Activated CD4-positive, alpha-beta T cell treated with anti-CD3 and anti-CD28 coated beads, Interleukin-2, amount 50 U/mL, for 16 hours (primary cell): ENCODE data around the gene NRG2.

Experiments
- DNase-seq: peaks from one replicate; pipeline ENCODE4 v3.0.0-alpha.2; 2020

Gene NRG2

DNA sequence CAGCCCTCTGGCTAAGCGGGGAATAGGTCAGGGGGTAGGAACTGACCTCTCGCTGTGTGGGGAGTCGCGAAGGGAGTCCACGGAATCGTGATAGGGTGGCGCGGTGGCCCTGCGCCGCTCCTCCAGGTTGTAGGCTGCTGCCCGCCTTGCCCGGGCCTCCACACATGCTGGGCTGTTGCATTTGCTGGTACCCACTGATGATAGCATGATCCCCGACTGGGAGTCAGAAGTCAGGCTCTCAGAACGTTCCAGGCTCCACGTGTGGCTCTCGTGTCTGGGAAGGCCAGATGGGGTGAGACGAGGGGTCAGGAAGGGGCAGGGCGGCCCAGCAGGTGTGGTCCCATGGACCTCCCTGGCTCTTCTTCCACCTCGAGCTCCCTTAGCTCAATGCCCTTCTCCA is 191.5 kb downstream of the NRG2 start:
- no peak for DNase-seq

DNA sequence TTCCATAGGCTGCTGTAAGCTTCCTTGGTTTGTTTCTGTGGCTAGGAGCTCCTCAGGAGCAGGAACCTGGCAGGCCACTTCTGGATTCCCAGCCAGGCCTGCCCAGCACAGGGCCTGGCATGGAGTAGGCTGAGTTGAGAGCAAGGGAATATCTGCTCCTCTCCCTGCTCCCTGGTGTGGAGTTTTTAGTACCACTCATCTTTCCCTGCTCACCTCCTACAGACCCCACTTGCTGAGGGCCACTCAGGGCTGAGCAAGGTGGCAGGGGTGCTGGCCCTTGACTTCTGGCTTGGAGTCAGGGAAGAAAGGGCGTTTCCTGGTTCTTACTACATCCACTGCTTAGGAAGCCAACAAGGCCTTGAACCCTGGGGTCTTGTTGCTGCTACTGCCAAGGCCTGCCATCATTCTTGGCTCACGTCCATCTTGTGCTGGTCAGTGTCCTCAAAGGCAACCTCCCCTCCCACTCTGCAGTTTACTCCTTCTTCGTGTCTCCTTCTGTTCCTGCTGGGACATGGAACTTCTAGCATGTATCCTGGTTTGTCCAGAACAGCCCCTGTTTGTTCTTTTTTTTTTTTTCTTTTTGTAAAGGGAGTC is 192.6 kb downstream of the NRG2 start:
- DNase-seq, result no peak

DNA sequence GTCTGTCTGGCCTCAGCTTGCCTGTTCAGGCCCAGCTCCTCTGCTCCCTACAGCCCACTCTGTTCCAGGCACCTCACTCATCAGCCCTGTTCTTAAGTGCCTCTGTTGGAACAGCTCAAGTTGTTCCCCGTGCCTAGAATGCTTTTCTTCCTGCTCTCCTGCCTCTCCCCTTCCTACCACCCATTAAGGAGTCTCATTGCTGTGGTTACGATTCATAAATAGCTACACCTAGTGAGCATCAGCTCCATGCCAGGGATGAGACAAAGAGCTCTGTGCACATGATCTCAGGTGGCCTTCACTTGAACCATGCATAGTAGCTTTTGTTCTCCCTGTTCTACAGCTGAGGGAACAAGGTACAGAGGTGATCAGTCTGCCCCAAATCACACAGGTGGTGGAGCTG is 193.2 kb downstream of the NRG2 start:
- no peak for DNase-seq

DNA sequence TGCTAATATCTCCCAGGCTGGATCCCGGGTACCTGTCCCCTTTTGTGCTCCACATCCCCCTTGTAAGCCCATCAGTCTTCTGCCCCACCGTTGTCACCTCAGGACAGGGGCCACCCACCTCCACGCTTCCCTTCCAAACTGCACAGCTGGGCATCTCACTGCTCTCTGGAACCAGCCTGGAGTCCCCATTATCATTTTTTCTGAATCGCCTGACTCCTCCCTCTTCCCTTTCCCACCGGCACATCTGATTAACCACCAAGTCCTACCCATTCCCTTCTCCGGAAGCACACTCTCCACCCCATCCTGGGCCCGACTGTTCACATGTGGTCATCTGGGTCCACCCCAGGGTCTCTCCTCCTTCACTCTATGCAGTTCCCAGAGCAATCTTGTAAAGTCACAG is 193.6 kb downstream of the NRG2 start:
- no peak for DNase-seq

DNA sequence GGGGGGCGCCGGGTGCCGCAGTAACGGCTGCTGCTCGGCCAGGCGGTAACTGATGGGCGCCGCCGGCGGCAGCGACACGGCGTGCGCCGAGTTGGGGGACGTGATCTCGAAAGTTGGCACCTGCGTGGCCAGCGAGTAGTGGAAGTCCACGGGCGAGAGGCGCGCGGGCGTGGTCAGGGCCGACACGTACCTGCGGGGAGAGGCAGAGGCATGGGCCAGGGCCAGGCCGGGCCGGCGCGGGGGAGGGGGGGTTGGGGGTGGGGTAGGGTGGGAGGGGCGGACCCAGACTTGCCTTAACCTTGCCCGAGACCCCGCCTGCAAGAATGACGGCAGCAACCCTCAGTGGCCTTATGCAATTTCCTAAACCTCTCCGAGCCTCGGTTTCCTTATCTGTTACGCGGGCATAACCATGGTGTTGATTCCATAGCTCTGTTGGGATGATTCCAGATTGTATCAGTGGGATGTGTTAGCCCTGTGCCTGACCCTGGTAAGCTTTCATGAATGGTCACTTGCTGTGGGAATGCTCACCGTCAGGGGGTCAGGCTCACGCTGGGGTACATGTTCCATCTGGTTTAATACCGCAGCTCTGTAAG is 194.5 kb downstream of the NRG2 start:
- DNase-seq, result no peak

DNA sequence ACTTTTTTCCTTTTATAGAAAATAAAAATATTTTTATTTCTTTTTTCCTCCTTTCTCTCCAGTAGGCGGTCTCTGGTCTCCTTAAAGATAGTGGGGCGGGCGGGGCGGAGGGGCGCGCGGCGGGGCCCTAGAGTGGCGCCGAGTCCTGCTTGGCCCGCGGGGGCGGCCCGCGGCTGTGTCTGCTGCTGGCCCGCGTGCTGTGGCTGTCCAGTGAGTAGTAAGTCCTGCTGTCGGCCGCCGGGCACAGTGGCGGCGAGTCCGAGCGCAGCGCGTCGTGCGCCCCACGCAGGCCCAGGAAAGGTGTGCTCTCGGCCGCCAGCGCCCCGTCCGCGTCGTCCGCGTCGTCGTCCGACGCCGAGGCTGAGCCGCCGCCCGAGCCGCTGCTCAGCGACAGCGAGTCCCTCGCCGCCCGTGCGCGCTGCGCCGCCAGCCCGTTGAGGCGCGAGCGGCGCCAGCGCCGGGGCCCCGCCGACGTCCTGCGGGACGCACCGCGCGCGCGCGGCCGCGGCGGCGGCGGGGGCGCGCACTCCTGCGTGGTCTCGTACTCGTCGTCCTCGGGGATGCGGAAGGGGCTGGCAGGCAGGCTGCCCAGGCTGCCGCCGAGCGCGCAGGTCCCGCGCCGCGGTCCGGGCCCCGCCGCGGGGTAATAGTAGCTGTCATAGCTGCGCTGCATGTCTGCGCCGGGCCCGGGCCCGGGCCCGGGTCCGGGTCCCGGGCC is 195.2 kb downstream of the NRG2 start:
- DNase-seq, result peak; percentile 56

DNA sequence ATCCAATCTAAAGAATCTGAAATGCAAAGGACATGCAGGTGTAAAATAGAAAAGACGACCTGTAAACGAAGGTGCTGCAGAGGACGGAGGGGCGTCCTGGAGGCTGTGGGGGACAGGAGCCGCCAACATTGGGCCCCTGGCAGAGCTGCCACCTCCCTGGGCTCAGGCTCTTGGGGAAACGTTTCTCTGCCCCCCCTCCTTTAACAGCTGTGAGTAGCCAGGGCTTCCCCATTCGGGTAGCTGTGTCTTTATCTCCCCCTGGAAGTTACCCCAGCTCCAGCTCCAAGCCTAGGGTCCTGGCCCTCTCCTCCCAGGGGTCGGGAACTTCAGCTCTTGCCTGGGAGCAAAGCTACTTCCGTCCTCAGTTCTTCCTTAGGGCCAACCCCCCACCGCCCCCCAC is 196.0 kb downstream of the NRG2 start:
- DNase-seq, result no peak

DNA sequence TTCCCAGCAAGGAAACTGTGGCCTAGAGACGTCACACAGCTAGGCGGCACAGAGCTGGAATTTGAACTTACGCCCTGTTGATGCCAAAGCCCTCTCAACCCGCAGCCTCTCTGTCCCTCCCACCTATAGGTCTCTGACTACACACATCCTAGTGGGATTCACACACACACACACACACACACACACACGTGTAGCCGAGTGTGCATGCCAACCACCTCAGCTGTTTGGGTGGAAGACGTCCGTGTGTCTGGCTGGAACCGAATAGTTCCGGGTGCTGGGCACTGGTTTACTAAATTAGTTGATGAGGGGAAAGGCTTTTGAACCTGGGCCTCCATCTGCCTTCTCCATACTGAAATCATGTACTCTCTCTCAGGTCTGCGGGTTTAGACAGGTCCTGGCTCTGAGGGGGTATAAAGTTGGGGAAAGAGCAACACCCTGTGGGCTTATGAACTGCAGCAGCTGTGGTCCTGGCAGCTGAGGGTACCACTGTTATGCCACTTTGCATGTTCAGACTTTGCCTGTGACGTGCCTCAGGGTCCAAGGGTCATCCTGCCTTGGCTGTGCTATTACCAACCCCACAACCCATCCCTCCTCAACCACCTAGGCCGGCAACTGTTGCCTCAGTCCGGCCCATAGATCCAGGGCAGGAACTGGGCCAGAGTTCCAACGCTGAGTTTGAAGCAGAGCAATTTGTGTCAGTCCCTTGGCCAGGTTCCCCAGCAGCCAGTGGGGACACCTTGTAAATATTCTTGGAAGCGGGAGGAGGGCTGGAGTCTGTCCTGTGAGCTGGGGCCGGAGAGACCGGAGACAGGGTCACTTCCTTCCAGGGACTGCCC is 197.0 kb downstream of the NRG2 start:
- DNase-seq, result no peak

DNA sequence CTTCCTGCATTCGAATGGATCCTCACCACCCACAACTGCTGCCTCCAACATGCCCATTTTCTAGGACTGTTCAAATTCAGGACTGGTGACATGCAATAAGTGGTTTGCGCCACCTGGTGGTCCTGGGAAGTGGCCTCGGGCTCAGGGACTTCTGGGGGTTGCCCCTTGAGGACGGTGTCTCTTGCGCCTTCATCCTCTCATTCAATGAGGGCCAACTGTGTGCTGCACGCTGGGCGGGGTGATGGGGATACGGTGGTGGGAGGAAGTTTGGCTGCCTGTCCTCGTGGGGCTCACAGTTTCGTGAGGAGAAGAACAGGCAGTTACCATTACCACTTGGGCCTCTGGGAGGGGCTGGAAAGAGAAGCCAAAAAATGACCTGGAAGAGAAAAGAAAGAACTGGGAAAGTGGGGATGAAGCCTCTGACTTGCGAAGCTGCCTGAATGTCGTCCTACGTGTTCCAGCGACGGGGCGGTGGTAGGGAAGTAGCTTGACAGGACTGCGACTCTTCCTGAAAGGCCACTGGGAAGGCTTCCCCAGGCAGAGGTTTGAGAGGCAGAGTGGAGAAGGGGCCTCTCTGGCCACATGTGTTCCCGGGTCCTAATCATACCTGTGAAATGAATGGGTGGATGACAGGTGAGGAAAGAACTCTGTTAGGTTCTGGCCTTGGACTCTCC is 198.5 kb downstream of the NRG2 start:
- DNase-seq, result peak; percentile 63

- DNase-seq, result no peak
Measured at GRCh38 chr5:139843991-139844390, 199.1 kb downstream of the NRG2 start.

GRCh38 chr5:139842321-139842720 is 200.8 kb downstream of the NRG2 start:
- DNase-seq, result no peak

DNA sequence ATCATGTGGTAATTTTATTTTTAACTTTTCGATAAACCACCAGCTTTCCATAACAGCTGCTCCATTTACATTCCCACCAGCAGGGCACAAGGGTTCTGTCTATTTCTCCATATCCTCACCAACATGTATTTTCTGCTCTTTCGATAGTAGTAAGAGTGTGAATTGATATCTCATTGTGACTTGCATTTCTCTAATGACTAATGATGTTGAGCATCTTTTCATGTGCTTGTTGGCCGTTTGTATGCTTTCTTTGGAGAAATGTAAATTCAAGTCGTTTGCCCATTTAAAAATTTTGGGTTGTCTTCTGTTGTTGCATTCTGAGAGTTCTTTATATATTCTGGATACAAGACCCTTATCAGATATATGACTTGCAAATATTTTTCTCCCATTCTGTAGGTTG is 201.6 kb downstream of the NRG2 start:
- no peak for DNase-seq

GRCh38 chr5:139839918-139840317 is 203.2 kb downstream of the NRG2 start:
- no peak for DNase-seq

DNA sequence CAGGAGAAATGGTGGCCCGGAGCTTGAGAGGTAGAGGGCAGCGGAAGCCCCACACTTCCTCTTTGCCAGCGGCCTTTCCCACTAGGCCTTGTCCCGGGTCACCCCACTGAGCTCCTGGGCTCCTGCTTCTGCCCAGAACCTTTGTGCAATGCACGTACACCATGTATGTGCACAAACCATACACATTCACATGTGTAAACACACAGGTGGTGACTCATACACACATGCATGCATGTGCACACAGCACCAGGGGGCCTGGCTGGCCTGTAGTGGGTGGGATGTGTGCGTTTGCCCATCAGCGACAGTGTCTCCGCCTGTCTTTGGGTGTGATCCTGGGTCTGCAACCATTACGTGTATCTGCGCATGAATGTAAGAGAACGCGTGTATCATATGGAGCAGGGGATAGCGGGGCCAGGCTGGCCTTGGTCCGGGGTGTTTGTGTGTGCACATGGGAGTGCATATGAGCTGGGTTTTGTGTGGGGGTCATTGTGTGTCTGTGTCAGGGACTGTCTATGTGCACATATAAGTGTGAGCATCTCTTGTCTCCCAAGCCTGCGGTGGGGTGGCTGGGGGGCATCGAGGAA is 203.8 kb downstream of the NRG2 start:
- DNase-seq, result no peak

- DNase-seq, result no peak
Measured at GRCh38 chr5:139838381-139839197, 204.5 kb downstream of the NRG2 start.

- no peak for DNase-seq
Measured at GRCh38 chr5:139837711-139838380, 205.3 kb downstream of the NRG2 start.

DNA sequence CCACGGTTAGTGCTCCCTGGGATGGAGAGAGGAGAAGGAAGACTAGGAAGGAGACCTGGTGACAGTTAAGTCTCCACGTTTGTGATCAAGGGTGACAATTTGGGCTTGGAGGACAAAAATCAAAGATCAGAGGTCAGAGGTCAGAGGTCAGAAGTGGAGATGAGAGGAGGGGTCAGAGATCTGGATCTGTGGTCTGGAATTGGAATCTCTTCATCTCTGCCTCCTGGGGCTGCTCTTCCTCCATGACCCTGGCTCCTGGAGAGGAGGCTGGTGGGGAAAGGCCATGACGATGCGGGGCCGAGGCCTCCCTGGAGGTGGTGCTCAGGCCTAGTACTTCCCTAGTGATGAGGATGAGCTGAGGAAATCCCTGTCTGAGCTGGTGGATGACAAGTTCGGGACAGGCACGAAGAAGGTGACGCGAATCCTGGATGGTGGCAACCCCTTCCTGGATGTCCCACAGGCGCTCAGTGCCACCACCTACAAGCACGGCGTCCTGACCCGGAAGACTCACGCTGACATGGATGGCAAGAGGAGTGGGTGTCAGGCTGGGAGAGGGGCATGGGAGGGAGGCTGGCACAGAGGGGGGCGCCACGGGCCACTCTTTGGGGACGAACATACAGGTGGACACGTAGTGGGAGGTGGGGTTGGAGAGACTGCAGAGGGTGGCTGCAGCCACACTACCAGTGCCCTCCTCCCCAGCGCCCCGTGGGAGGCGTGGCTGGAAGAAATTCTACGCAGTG is 206.5 kb downstream of the NRG2 start:
- no peak for DNase-seq

DNA sequence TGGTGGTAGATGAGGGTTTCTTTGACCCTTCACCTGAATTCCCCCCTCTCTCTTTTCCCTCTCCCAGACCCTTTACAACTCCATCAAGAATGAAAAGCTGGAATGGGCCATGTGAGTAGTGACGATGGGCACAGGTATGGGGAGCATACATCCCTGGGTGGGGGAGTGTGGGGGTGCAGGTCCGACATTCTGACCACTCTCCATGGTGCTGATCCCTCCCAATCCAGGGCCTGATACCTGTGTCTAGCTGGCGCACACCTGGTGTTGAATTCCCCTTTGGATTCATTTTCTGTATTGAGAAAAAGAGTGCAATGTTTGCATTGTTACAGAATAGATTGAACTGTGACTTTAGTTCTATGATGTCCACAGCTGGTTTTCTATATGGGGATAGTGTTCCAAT is 207.4 kb downstream of the NRG2 start:
- DNase-seq, result no peak

DNA sequence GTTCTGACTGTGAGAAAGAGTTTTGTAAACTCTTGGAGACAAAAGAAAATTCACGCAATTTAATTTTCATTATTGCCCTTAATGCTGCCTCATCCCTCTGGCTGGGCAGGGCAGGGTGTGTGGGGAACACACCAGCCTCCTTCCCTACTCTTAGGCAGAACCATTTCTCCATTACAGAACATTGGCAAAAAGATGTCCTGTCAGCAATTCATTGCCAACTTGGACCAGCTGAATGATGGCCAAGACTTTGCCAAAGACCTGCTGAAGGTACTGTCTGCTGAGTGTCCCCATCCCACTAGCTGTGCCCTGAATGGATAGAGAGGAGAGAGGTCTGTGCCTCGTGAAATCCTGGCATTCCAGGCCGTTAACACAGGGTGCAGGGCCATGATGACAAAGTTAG is 209.6 kb downstream of the NRG2 start:
- no peak for DNase-seq

DNA sequence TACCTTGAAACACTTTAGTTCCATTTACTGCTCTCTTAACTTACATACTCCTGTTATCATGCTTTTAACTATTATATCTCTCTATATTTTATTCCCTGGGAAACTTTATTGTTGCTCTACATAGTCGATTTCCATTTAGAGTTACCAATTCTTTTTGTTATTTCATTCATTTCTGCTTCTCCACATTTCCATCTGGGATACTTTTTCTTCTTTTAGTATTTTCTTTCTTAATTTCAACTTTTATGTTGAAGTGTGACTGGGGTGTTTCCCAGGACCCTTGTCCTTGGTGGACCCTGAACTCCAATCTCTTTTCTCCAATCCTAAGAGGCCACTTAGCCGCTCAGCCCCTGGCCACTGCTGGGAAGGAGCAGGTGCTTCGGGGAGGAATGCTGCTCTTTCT is 211.5 kb downstream of the NRG2 start:
- DNase-seq, result no peak

- DNase-seq, result no peak
Measured at GRCh38 chr5:139829471-139829870, 213.6 kb downstream of the NRG2 start.
